GM21381 (cell line): ENCODE results near the gene HIPK4.

Source experiments
- ATAC-seq: cut with Tn5 transposase; IDR thresholded peaks from one replicate; pipeline ENCODE4 v1.9.1; 2021; ENCODE audit warnings: mild to moderate bottlenecking, moderate library complexity; ENCODE audit not compliant: unreplicated experiment

The HIPK4 gene

DNA sequence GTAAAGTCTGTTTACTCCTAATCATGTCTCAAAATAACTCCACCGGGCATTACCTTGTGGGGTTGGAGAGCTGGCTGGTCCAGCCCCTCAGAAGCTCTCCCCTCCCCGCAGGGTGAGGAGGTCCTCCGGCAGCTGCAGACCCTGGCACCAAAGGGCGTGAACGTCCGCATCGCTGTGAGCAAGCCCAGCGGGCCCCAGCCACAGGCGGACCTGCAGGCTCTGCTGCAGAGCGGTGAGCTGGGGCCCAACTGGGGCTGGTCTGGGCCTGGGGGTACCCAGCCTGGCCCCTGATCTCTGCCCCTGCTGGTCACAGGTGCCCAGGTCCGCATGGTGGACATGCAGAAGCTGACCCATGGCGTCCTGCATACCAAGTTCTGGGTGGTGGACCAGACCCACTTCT, 20.2 kb downstream of the HIPK4 start:
- ATAC-seq: no peak

DNA sequence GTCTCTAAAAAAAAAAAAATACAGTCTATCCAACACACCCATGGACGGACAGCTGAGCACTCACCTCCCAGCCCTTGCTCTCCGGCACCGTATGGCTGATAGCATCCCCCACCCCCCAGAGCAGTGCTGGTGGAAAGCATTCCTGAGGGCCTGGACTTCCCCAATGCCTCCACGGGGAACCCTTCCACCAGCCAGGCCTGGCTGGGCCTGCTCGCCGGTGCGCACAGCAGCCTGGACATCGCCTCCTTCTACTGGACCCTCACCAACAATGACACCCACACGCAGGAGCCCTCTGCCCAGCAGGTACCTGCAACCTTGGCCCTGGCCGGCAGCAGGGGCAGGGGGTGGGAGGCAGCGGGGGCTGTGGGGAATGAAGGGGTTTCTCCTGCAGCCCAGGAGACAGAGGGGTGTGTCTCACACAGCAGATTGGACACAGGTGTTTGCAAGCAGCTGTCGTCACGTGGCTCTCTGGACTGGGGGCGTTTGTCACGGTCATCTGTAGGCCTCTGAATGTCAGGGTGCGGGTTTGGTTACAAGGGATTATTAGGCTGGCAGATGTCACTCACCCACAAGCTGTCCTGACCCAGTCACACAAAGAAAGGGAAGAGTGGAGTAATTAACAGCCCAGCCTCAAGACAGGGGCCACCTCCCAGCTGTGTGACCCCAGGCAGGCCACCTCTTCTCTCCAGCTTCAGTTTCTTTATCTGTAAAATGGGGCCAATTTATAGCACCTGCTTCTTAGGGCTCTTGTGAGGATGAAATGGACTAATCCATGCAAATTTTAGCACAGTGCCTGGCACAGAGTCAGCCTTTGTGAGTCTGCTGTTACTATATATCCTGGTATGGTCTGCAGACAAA, 22.2 kb downstream of the HIPK4 start:
- ATAC-seq: no peak

DNA sequence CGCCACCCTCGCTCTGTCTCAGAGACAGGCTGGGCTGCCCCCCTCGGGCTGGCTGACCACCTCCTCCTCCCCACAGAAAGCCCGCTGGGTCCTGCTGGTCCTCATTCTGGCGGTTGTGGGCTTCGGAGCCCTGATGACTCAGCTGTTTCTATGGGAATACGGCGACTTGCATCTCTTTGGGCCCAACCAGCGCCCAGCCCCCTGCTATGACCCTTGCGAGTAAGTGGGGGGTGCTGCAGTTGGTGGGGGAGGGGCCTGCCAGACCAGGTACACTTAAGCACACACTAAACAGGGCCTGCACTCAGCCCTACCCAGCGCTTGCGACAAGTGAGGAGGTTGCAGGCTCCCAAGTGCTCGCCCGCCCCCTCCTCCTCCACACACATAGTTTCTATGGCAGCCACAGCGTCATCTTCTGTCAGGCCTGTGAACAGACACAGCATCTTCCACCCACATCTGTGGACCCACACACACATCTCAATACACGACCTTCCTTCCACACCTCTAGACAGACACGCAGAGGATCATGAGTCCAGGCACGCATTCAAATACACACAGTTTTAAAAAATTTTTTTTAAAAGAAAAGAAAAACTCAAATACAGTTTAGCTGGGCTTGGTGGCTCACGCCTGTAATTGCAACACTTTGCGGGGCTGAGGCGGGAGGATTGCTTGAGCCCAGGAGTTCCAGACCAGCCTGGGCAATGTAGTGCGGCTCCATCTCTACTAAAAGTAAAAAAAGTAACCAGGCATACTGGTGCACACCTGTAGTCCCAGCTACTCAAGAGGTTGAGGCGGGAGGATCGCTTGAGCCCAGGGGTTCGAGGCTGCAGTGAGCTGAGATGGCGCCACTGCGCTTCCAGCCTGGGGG, 23.1 kb downstream of the HIPK4 start:
- no peak for ATAC-seq

DNA sequence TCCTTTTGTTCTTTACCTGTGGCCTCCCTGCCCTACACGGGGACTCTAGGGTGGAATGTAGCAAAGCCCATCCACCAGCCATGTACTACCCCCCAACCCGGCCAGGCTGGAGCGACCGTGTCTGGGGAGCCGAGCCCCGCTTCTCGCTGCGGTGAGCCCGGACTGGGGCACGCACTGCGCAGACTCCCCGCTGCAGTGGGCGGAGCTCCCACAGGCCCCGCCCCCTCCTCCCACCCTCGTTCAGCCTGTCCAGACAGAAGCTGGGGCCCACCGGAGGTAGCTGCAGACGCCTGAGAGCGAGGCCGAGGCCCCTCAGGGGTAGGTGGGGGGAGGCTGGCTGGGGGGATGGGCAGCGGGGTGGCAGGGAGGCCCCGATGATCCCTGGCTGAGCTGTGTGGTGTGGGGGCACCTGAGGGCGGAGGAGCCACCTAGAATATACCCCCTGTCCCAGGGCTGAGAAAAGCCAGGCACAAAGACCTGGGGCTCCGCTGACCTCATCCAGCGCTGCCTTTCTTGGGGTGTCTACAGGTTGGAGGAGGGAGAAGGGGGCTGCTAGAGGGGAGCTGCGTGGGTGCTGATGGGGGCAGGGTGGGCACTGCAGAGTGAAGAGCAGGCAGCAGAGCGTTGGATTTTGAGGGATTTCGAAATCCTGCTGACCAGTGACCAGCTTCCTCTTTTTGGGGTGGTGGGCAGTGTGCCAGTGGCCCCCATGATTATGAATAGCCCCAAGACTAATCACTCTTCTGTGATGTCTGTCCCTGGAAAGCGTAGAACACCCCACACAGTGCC, 24.2 kb downstream of the HIPK4 start:
- ATAC-seq: no peak

DNA sequence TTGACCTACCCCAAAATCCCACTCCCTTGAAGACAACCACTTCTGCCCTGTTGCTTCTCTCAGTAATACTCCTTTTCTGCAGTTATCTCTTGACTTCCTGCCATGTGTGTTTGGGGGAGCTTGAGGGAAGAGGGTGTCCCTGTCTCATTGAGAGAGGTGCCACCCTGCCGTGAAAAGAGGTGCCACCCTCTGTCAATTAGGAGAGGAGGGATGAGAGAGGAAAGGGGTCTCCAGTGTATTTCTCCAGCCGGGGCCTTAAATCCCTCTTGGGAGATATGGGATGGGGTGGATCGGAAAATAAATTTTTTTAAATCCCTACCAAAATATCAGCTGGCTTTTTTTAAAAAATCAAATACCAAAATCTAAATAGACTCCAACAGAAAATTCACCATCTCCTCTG, 25.0 kb downstream of the HIPK4 start:
- no peak for ATAC-seq

DNA sequence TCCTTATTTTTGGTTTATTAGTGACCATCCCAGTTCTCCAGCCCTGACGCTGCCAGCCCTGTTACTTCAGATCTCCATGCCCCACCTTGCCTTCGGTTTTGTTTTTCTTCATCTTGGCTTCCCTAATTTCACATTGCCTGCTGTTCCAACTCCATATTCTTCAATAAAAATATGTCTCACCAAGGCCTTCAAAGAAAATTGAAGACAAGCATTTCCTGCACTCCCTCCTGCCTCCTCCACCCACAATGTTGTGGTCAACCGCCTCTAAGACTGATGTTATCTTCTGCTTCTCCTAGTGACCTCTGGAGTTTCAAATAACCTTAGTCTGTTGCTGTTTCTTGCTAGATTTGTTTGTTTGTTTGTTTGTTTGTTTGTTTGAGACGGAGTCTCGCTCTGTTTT, 26.9 kb downstream of the HIPK4 start:
- no peak for ATAC-seq

DNA sequence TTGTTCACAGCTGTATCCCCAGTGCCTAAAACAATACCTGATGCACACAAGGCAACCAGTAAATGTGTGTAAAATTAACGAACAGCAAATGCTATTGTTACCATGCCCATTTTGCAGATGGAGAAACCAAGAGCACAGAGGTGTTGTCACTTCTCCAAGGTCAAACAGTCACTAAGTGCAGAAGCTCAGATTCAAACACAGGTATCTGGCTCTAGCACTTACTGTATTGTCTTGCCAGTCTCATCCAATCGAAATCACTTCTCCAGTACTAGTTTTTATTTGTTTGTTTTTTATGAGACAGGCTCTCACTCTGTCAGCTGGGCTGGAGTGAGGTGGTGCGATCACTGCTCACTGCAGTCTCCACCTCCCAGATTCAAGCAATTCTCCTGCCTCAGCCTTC, 27.8 kb downstream of the HIPK4 start:
- ATAC-seq: no peak

DNA sequence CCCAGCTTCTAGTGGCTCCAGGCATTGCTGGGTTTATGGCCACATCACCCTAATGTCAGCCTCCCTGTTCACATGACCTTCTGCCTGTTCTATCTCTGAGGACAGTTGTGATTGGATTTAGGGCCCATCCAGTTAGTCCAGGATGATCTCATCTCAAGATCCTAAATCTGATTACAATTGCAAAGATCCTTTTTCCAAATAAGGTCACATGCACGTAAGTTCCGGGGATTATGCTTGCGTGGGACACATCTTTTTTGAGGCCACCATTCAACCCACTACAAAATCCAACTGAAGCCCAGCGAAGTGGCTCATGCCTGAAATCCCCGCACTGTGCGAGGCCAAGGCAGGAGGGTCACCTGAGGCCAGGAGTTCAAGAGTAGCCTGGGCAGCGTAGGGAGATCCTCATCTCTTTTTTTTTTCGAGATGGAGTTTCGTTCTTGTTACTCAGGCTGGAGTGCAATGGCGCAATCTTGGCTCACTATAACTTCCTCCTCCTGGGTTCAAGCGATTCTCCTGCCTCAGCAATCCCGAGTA, 29.2 kb downstream of the HIPK4 start:
- no peak for ATAC-seq

DNA sequence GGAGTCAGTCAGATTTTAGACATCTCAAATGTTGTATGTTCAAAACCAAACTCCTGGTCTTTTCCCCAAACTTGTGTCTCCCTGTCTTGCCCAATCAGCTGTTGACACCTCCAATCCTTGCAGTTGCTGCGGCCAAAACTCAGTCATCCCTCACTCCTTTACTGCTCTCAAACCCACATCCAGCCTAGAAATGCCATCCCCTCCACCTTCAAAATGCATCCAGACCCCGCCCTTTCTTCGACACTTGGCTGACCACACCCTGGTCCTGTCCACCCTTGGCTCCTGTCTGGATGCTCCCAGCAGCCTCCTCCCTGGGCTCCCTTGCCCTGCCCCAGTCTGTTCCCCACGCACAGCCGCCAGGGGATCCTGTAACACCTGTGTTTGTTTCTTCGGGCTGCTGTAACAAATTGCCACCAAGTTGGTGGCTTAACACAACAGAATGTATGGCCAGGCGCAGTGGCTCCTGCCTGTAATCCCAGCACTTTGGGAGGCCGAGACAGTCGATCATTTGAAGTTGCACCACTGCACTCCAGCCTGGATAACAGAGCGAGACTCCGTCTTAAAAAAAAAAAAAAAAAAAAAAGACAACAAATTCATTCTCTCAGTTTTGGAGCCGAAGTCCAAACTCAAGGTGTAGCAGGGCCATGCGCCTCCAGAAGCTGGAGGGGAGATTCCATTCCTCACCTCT, 29.8 kb downstream of the HIPK4 start:
- ATAC-seq: no peak

DNA sequence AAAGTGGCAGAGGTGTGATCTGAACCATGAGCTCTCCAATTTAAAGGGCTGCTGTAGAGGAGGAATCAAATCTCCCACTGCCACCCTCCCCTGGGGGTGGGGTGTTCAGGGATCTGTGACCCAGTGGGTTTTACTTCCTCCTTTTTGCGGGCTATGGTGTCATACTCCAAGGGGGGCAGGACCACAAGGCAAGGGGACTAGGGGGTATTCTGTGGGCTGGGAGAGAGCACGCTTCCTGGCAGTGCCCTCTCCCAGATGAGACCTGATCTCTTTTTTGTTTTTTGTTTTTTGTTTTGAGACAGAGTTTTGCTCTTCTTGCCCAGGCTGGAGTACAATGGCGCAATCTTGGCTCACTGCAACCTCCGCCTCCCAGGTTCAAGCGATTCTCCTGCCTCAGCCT, 31.2 kb downstream of the HIPK4 start:
- ATAC-seq: no peak

DNA sequence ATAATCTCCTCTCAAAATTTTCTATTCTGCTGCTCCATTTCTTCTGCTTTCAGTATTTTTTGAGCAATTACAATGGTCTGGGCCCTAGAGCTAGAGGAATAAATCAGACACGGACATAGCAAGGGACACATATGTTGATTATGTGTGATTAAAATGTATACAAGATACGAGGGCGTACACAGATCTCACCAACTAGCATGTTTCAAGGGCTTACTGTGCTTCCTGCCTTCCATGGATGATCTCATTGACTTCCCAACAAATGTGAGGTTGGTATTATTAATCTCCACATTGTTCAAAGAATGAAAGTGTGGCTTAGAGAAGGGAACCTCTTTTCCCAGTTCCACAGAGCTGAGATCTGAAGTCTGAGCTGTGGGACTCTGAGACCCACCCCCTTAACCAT, 32.3 kb downstream of the HIPK4 start:
- ATAC-seq: no peak

DNA sequence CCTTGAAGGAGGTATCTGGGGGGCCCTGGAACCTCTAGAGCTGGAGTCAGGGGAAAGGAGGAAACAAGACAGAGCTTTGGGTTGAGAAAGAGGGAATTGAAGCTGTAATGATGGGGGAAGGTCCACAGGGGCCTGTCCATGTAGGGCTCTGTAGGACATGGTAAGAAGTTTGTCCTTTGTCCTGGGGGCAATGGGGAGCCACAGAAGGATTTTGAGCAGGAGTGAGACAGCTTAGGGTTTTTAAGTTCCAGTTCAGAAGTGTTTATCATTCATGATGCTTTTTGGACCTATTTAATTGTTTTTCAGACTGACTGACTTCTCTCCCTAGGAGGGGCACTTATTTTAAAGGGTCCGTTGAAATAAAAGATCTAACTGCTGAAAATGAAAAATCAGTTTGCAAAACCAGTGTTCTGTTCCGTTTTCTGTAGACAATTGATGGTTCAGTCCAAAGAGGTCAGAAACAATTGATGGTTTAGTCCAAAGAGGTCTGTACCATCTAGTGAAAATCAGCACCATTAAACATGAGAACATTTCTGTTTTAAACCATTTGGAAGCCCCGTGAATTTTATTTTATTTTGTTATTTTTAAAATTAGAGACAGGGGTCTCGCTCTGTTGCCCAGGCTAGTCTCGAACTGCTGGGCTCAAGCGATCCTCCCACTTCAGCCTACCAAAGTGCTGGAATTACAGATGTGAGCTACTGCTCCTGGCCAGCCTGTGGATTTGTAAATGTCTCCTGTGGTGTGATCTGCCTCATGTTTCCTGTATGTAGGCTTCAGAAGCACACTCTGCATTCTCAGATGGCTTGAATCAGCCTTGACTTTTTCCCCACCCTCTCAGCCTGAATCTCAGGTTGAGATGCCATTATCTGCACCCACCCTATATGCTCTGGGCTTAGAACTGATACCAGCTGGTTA, 33.0 kb downstream of the HIPK4 start:
- ATAC-seq: no peak

DNA sequence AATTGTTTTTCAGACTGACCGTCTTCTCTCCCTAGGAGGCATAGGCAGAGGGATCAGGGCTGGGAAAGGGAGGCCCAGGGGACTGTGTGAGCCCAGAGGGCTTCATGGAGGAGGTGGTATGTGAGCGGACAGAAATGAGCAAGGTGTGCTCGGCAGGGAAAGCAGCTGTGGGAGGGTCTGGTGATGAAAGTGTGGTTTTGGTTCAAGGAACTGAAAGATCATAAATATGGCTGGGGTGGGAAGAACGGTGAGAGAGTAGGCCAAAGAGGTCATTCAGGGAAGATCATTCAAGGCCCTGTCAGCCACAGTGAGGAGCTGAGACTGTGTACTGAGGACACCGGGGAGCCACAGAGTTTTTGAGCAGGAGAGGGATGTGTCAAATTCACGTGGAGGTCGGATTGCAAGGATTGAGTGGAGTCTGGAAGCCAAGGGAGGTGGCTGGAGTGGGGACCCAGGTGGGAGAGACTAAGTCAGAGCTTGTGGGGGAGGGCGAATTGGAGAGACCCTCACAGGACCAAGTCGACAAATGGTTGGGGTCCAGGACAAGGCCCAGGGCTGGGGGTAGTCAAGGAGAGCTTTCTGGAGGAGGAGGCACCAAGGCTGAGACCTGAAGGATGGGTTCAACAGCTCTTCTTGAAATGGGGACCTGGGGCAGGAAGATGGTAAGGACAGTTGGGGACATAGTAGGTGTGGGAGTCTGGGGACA, 33.9 kb downstream of the HIPK4 start:
- no peak for ATAC-seq

DNA sequence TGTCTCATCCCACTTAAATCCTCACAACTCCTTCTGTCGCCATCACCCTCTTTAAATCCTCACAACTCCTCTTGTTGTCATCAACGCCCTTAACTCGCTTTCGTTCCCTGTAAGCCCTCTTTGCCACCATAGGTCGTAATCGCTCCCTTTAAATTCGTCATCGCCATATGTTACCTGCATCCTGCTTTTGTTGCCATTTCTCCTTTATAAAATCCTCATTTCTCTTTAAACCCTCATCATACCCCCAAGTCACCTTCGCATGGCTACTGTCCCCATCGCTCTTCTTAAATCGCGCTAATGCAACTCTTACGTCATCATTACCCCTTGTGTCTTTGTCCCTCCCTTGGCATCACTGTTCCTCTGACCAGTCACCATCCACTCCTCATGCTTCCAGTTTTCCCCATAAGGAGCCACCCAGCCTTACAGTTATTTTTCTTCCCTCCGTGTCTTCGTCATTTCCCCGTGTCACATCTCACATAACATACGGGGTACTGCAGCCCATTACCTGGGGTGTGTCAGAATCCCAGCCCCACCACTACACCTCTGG, 40.9 kb downstream of the HIPK4 start:
- no peak for ATAC-seq

DNA sequence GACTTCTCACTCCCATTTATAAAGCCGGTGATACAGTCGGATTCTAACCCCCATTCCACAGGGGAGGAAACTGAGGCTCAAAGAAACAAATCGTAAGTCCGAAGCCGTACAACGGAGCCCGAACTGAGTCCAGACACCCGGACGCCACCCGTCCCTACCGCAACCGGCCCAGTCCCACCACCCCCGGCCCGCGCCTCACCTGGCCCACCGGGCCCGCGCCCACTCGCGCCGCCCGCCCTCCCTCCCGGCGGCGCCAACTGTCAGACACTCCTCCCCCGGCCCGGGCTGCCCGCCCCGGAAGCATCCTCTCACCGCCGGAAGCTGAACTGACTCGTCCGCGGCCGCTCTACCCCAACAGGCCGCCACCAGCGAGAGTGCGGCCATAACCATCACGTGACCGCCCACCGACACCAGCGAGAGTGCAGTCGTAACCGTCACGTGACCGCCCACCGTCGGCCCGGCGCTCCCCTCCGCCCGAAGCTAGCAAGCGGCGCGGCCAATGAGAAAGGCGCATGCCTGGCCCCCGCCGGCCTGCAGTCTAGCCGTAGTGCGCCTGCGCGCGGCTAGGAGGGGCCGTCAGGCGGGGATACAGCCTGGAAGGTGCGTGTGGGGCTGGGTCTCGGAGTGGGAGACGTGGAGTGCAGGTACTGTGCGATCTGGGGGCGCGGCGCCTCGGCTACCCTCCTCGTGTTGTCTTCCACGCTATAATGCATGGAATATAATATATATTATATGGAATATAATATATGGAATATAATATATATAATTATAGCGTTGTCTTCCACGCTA, 41.7 kb downstream of the HIPK4 start, which contains the start of the genes C19orf47 and PLD3:
Gene C19orf47 (minus strand): TSS at position 273 of the 789 bp plus-strand sequence. CDS start 6,540 bp downstream, outside the sequence.
Gene PLD3 (plus strand): TSS at position 571 of the 789 bp plus-strand sequence. CDS start 17,789 bp downstream, outside the sequence.
- peak; percentile 92 for ATAC-seq

DNA sequence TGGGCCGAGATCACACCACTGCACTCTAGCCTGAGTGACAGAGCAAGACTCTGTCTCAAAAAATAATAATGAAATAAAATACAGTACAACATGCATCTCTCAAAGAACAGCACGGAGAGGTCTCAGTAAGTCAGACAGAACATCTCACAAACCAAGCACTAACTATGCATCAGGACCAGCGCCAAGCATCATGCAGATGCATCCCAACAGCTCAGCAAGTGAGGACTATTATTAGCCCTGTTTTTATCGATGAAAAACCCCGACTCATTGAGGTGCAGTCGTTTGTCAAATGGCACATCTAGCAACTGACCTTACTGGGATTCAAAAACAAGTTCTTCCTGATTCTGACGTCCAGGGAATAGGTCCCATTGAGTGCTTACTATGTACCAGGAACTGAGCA, 45.6 kb downstream of the HIPK4 start:
- ATAC-seq: no peak

DNA sequence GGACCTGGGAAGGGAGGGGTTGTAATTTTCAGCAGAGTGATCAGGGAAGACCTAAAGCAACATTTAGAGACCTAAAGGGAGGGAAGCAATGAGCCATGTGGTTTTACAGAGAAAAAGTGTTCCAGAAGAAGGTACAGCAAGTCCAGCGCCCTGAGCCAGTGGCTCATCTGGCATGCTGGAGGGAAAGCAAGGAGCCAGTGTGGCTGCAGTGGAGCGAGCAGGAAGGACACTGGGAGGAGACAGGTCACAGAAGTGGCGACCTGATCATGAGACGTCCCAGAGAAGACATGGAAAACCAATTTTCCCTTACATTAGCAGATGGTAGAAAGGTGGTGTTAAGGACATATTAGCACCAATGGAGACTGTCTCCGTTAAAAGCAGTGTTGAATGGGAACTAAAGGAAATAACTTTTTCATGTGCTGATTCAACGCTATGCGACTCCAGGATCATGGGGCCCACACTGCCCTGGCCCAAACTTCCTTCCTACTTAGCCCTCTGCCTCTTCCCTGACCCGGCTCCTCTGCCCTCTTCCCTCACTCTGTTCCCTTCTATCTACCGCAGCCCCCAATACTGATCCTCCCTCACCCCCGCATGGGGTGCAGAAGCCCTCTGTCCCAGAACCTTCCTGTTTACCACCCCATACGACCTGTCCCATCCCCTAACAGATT, 47.2 kb downstream of the HIPK4 start:
- no peak for ATAC-seq
